ENCODE data around the gene ALOX5AP.

ALOX5AP gene

GRCh38 chr13:30714629-30715371, 20.5 kb upstream of the ALOX5AP start:
- no peak for DNase-seq (ENCODE audit: low read depth in 2 of 2)

GRCh38 chr13:30715372-30715756, 20.0 kb upstream of the ALOX5AP start:
- no peak for DNase-seq (ENCODE audit: low read depth in 2 of 2)

- no peak for DNase-seq (ENCODE audit: low read depth in 2 of 2)
These were observed 19.5 kb upstream of the ALOX5AP start for GRCh38 chr13:30715837-30716236.

GRCh38 chr13:30718661-30719524, 16.4 kb upstream of the ALOX5AP start:
- DNase-seq (ENCODE audit: low read depth in 2 of 2), result no peak

GRCh38 chr13:30719525-30719914, 15.8 kb upstream of the ALOX5AP start:
- DNase-seq (ENCODE audit: low read depth in 2 of 2), result no peak

GRCh38 chr13:30720172-30720869, 15.0 kb upstream of the ALOX5AP start:
- no peak for DNase-seq (ENCODE audit: low read depth in 2 of 2)

GRCh38 chr13:30721936-30722335, 13.4 kb upstream of the ALOX5AP start:
- no peak for DNase-seq (ENCODE audit: low read depth in 2 of 2)

GRCh38 chr13:30722361-30722760, 13.0 kb upstream of the ALOX5AP start:
- DNase-seq (ENCODE audit: low read depth in 2 of 2), result no peak

GRCh38 chr13:30724778-30725177, 10.6 kb upstream of the ALOX5AP start:
- no peak for DNase-seq (ENCODE audit: low read depth in 2 of 2)

GRCh38 chr13:30725326-30726085, 9.8 kb upstream of the ALOX5AP start:
- DNase-seq (ENCODE audit: low read depth in 2 of 2), result no peak

GRCh38 chr13:30726192-30726591, 9.2 kb upstream of the ALOX5AP start:
- no peak for DNase-seq (ENCODE audit: low read depth in 2 of 2)

- DNase-seq (ENCODE audit: low read depth in 2 of 2), result no peak
These were observed 7.6 kb upstream of the ALOX5AP start for GRCh38 chr13:30727491-30728355.

- DNase-seq (ENCODE audit: low read depth in 2 of 2), result no peak
These were observed 5.5 kb upstream of the ALOX5AP start for GRCh38 chr13:30729801-30730200.

- DNase-seq (ENCODE audit: low read depth in 2 of 2), result no peak
These were observed 4.8 kb upstream of the ALOX5AP start for GRCh38 chr13:30730526-30730925.

GRCh38 chr13:30731361-30732045, 3.8 kb upstream of the ALOX5AP start:
- DNase-seq (ENCODE audit: low read depth in 2 of 2), result no peak

GRCh38 chr13:30732046-30732390, 3.3 kb upstream of the ALOX5AP start:
- DNase-seq (ENCODE audit: low read depth in 2 of 2), result no peak

- no peak for DNase-seq (ENCODE audit: low read depth in 2 of 2)
These were observed 904 bp upstream of the ALOX5AP start for GRCh38 chr13:30734439-30734838.

GRCh38 chr13:30735872-30736175, 481 bp downstream of the ALOX5AP start:
- DNase-seq (ENCODE audit: low read depth in 2 of 2), result no peak

GRCh38 chr13:30736461-30737320, 1.3 kb downstream of the ALOX5AP start:
- no peak for DNase-seq (ENCODE audit: low read depth in 2 of 2)
